Choroid plexus epithelial cell (primary cell): Measurements from ENCODE around the gene RCC1.

Experiments used
- DNase-seq: peaks from one replicate; pipeline ENCODE4 v3.0.0-alpha.2; 2010; ENCODE audit warnings: low read depth
- H3K4me3 ChIP-seq: 2 replicates; pipeline ENCODE4 v1.5.1; 2011; ENCODE audit warnings: low read depth, mild to moderate bottlenecking, control low read depth, low read length, moderate library complexity
- CTCF ChIP-seq: conservative IDR thresholded peaks from 2 replicates; pipeline ENCODE4 v1.5.1; 2011; ENCODE audit warnings: low read depth, mild to moderate bottlenecking, control low read depth, inconsistent platforms, low read length, moderate library complexity

Gene RCC1

GRCh38 chr1:28480308-28480707 lies 25.5 kb upstream of the RCC1 start:
- no peak overlapping the region for H3K4me3 ChIP-seq
- no peak for DNase-seq
- TF ChIP-seq CTCF = no peak

DNA sequence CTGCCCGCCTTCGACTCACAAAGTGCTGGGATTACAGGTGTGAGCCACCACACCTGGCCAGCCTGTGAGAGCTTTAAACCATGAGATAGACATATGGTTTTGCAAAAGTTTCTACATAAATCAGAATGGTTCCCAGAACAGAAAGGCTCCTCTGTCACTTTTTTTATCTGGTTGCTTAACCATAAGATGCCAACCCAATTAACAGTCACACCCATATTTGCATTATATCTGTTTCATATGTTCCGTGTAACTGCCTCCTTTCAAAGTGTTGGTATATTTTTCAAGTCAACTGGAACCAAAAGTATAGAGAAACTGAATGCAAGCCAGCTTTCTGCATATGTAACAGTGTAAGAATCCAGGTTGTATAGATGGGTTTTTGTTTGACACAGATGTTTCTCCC lies 23.7 kb upstream of the RCC1 start:
- H3K4me3 ChIP-seq = no peak overlapping the region
- DNase-seq = no peak
- no peak for TF ChIP-seq CTCF

- no peak overlapping the region for H3K4me3 ChIP-seq
- TF ChIP-seq CTCF = no peak
- DNase-seq = no peak
Observed at GRCh38 chr1:28482702-28483101, 23.1 kb upstream of the RCC1 start.

GRCh38 chr1:28494737-28495136 lies 11.1 kb upstream of the RCC1 start:
- no peak for TF ChIP-seq CTCF
- H3K4me3 ChIP-seq = no peak overlapping the region
- no peak for DNase-seq

DNA sequence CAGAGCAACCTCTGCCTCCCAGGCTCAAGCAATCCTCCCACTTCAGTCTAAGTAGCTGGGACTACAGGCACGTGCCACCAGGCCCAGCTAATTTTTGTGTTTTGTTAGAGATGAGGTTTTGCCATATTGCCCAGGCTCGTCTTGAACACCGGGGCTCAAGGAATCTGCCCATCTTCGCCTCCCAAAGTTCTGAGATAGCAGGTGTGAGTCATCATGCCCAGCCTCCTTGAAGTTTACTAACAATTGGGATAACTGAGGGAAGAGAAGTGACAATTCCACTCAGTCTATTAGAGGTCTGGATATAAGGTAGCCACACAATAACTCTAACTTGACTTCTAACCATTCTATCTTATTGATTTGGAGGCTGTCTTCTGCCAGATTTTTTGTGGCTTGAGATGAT lies 6.3 kb upstream of the RCC1 start:
- TF ChIP-seq CTCF = no peak
- no peak overlapping the region for H3K4me3 ChIP-seq
- no peak for DNase-seq

DNA sequence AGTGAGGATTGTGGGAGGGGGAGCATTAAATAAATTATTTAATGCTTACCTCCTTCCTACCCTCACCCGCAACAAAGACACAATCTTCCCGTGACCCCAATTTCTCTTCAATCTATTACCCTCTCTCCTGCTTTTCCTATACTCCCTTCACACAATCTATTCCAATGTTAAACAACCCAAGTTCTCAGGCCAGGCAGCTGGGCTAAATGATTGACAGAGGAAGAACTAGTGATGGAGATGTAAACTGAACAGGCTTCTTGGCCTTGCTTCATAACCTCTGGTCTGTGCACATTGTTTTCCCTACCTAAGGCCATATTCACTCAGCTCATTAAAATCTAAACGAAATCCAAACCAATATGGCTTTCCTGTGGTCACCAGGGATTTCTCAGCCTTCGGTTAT lies 3.9 kb upstream of the RCC1 start:
- no peak for TF ChIP-seq CTCF
- no peak for DNase-seq
- H3K4me3 ChIP-seq = no peak overlapping the region

GRCh38 chr1:28503117-28503516 lies 2.7 kb upstream of the RCC1 start:
- no peak for DNase-seq
- no peak overlapping the region for H3K4me3 ChIP-seq
- TF ChIP-seq CTCF = no peak
